K562 (cell line): ENCODE measurements around the gene TULP4. TPM values are rescaled to one million over a fixed set of nuclear protein-coding genes. Genes with fewer than 3 reads are reported as not detected.
A peak's percentile ranks its signal among the peaks of the same experiment; 100 is the strongest.

ENCODE experiments used
- BHLHE40 ChIP-seq: IDR thresholded peaks from 2 replicates; pipeline ENCODE4 v1.6.1; 2011; ENCODE audit warnings: low read length, improper control_type of control experiment
- C11orf30 ChIP-seq: fragments of 450-650 bp; IDR thresholded peaks from 2 replicates; pipeline ENCODE4 v1.6.1; 2016; ENCODE audit warnings: low read depth, mild to moderate bottlenecking
- E2F1 ChIP-seq: sonication (generic); formaldehyde crosslinking; IDR thresholded peaks from 2 replicates; pipeline ENCODE4 v1.8.1; 2023; ENCODE audit warnings: mild to moderate bottlenecking, missing genetic modification reagents, moderate library complexity
- HIVEP1 ChIP-seq: fragments of 250-450 bp; sonication (Bioruptor Pico); IDR thresholded peaks from 2 replicates; pipeline ENCODE4 v1.4.0; 2020; ENCODE audit warnings: mild to moderate bottlenecking
- MLX ChIP-seq, 2 experiments: fragments of 450-650 bp in 1 of 2; sonication (generic) in 1 of 2; formaldehyde crosslinking; conservative IDR thresholded peaks; 2 replicates each; pipeline versions ENCODE4 v1.4.0 to v1.8.1; 2020 to 2022; ENCODE audit warnings: mild to moderate bottlenecking in 1 of 2, missing genetic modification reagents in 1 of 2
- NBN ChIP-seq: fragments of 450-650 bp; IDR thresholded peaks from 2 replicates; pipeline ENCODE4 v1.6.1; 2016; ENCODE audit warnings: low read depth, mild to moderate bottlenecking
- NFIC ChIP-seq: fragments of 450-650 bp; IDR thresholded peaks from 2 replicates; pipeline ENCODE4 v1.6.1; 2017; ENCODE audit warnings: mild to moderate bottlenecking, inconsistent platforms
- NR2F6 ChIP-seq: fragments of 450-650 bp; formaldehyde crosslinking; IDR thresholded peaks from 2 replicates; pipeline ENCODE4 v1.4.0; 2020; ENCODE audit warnings: mild to moderate bottlenecking
- NR4A1 ChIP-seq, 2 experiments: fragments of 250-450 bp in 1 of 2; fragments of 450-650 bp in 1 of 2; sonication (Bioruptor Pico) in 1 of 2; IDR thresholded peaks; 2 replicates each; pipeline versions ENCODE4 v1.4.0 to v1.6.1; 2016 to 2020; ENCODE audit warnings: mild to moderate bottlenecking in 2 of 2, missing compliant biosample characterization in 1 of 2, missing genetic modification characterization in 1 of 2, moderate library complexity in 1 of 2
- PATZ1 ChIP-seq: fragments of 250-450 bp; sonication (Bioruptor Pico); IDR thresholded peaks from 2 replicates; pipeline ENCODE4 v1.5.0; 2020; ENCODE audit warnings: mild to moderate bottlenecking, borderline replicate concordance
- PBX2 ChIP-seq, 2 experiments: IDR thresholded peaks in 1 of 2; conservative IDR thresholded peaks in 1 of 2; 2 replicates each; pipeline ENCODE4 v1.6.1; 2016; ENCODE audit warnings: low read depth in 2 of 2, mild to moderate bottlenecking in 1 of 2, missing compliant biosample characterization in 1 of 2, missing genetic modification characterization in 1 of 2, moderate library complexity in 1 of 2
- POLR2H ChIP-seq: IDR thresholded peaks from 2 replicates; pipeline ENCODE4 v1.6.1; 2016; ENCODE audit warnings: missing genetic modification characterization, low read depth, mild to moderate bottlenecking, control low read depth, missing compliant biosample characterization, moderate library complexity
- RBM14 ChIP-seq: fragments of 200-400 bp; formaldehyde crosslinking; IDR thresholded peaks from 2 replicates; pipeline ENCODE4 v1.6.1; 2018; ENCODE audit warnings: low read depth, mild to moderate bottlenecking, low read length, moderate library complexity, borderline replicate concordance; ENCODE audit not compliant: insufficient read depth
- ZNF445 ChIP-seq: fragments of 250-450 bp; sonication (Bioruptor Pico); IDR thresholded peaks from 2 replicates; pipeline ENCODE4 v1.4.0; 2020; ENCODE audit warnings: low read depth, mild to moderate bottlenecking, moderate library complexity
- ZNF696 ChIP-seq: fragments of 250-450 bp; sonication (Bioruptor Pico); conservative IDR thresholded peaks from 2 replicates; pipeline ENCODE4 v1.4.0; 2020; ENCODE audit warnings: mild to moderate bottlenecking, moderate library complexity
- polyA plus RNA-seq, 8 experiments: library from polyadenylated mRNA; depleted of rRNA in 4 of 8; stranded (reverse) in 5 of 8; unstranded in 3 of 8; fragments of >200 nt; fragmentation: Nextera tagmentation in 2 of 8; fragmentation: Illumina TruSeq in 1 of 8; extraction: Ambion mirVana in 2 of 8; extraction: Trizol in 1 of 8; gene quantifications; 2 replicates each; pipeline versions ENCODE4 v1.2.1 to v1.2.3, GENCODE V29; 2011 to 2014; ENCODE audit warnings: inconsistent platforms in 1 of 8, missing spikeins in 1 of 8
- total RNA-seq, 7 experiments: library from RNA; depleted of rRNA in 6 of 7; stranded (reverse); fragments of >200 nt in 6 of 7; fragmentation: Illumina TruSeq in 2 of 7; extraction: Trizol in 2 of 7; gene quantifications; 2 replicates each; pipeline versions ENCODE4 v1.2.1 to v1.2.3, GENCODE V29; 2011 to 2021; ENCODE audit warnings: low replicate concordance in 1 of 7
- TF ChIP-seq, protein P1 (sequence below): fragments of 450-650 bp; formaldehyde crosslinking; IDR thresholded peaks from 2 replicates; pipeline ENCODE4 v1.4.0; 2020; ENCODE audit warnings: mild to moderate bottlenecking, moderate library complexity

TULP4 gene
- total and polyA plus RNA-seq, 9 of the 15 experiments (the other 6 are each of a cell fraction or from before 2014, with no cell fraction given): 1.2 to 50.4 (median 11.0) TPM

DNA sequence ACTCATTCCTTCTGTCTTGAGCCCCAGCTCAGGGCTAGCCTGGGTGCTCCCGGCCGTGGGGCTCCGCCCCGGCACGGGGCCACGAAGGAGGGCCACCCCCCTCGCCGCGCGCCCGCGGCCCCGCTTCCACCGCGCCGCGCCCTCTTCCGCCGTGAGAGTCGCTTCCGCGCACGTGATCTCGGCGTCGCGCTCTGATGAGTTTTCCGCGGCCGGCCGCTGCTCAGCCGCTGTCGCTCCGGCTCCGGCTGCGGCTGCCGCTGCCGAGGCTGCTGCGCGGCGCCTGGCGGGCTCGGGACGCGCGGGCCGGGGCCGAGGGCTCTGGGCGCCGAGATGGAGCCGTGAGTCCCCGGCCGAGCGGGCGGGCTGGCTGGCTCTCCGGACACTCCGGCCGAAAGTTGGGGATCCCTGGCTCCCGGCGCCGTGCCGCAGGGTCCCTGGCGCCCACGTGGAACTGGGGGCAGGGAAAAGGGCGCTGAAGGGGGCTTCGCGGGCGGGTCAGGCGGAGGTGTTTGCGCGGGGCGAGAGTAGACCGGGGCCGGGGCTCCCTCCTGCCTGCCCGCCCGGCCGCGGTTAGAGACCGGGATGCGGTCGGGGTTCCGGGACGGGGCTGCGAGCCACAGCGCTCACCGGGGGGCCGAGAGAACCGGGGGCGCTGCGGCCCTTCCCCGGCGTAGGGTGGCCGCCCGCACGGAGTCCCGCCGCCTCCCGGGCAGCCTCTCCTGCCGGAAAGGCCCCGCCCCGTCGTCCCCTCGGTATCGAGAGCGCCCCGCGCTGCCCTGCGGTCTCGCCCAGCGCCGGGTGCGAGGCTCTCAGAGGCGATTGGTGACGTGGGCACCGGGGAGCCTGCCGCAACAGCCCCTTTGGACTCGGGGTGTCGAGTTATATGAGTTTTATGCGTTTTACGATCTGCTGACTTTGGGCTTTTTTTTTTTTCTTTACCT lies 247.9 kb downstream of the TULP4 start, which contains the start of gene TMEM181 (continued):
- no peak for TF ChIP-seq ZNF696 (CRISPR knock-in tag)
- no peak for TF ChIP-seq PBX2 (CRISPR knock-in tag; IDR thresholded peaks at IDR 0.05; ENCODE audit: low read depth)
- TF ChIP-seq PBX2 (tag; conservative IDR thresholded peaks at IDR 0.05; ENCODE audit: low read depth): no peak
- TF ChIP-seq NFIC: no peak; the same call in 1 of the 2 replicates
- TF ChIP-seq ZNF445 (CRISPR knock-in tag): no peak
- no peak for TF ChIP-seq NR2F6 (CRISPR knock-in tag)
- peak; percentile 59 for TF ChIP-seq C11orf30
- peak; percentile 98 for TF ChIP-seq BHLHE40
- TF ChIP-seq PATZ1 (CRISPR knock-in tag): no peak
- TF ChIP-seq, protein P1, sequence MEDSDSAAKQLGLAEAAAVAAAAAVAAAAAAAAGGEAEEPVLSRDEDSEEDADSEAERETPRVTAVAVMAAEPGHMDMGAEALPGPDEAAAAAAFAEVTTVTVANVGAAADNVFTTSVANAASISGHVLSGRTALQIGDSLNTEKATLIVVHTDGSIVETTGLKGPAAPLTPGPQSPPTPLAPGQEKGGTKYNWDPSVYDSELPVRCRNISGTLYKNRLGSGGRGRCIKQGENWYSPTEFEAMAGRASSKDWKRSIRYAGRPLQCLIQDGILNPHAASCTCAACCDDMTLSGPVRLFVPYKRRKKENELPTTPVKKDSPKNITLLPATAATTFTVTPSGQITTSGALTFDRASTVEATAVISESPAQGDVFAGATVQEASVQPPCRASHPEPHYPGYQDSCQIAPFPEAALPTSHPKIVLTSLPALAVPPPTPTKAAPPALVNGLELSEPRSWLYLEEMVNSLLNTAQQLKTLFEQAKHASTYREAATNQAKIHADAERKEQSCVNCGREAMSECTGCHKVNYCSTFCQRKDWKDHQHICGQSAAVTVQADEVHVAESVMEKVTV (CRISPR knock-in tag): no peak
- no peak for TF ChIP-seq RBM14
- TF ChIP-seq E2F1 (CRISPR knock-in tag): 0 out of 2 replicates have a peak, but pooled peaks have one; percentile 29
- no peak for TF ChIP-seq HIVEP1 (CRISPR knock-in tag)
- peak; percentile 89; the same call in 1 of the 2 replicates for TF ChIP-seq NR4A1 (CRISPR knock-in tag; IDR thresholded peaks at IDR 0.05)
- 0 out of 2 replicates have a peak, but pooled peaks have one; percentile 24 for TF ChIP-seq NR4A1 (tag; IDR thresholded peaks at IDR 0.05)
- TF ChIP-seq NBN: no peak
- TF ChIP-seq MLX (CRISPR knock-in tag; conservative IDR thresholded peaks at IDR 0.05): no peak
- TF ChIP-seq POLR2H: peak; percentile 83
